ENCODE data around the gene PSAPL1. TPM values are rescaled to one million over a fixed set of nuclear protein-coding genes. Genes with fewer than 3 reads are reported as not detected.
A peak's percentile ranks its signal among the peaks of the same experiment; 100 is the strongest.

PSAPL1 gene
- total and polyA plus RNA-seq, 9 of the 15 experiments (the other 6 are each of a cell fraction or from before 2014, with no cell fraction given): not detected

- 0% methylated on average over 3 of the region's 4 CpGs for WGBS (ENCODE audit: insufficient coverage, low coverage, missing lambda C conversion rate)
- H3K36me3 ChIP-seq (ENCODE audit: control insufficient read depth, insufficient read depth, low read length): no peaks in the 10 kb centered on the region
- no peak for TF ChIP-seq CBFA2T3 (IDR thresholded peaks at IDR 0.05)
- TF ChIP-seq RBM25 (IDR thresholded peaks at IDR 0.05; ENCODE audit: low read depth, low read length, severe bottlenecking): peak; percentile 23
- no peak for TF ChIP-seq SRSF7 (optimal IDR thresholded peaks at IDR 0.05; ENCODE audit: low read depth, low read length)
- no peak for TF ChIP-seq ZFPM2 (CRISPR knock-in tag; IDR thresholded peaks at IDR 0.05)
- no peak overlapping the region for H2AFZ ChIP-seq (ENCODE audit: low read depth, low read length)
- no peaks in the 10 kb centered on the region for H3K9me3 ChIP-seq (replicated peaks; ENCODE audit: control insufficient read depth, insufficient read depth, low read depth, low read length)
- H3K4me2 ChIP-seq (ENCODE audit: insufficient read depth, low read length): no peak overlapping the region
- no peaks in the 10 kb centered on the region for H3K4me1 ChIP-seq (replicated peaks in 1 of 2; ENCODE audit: control insufficient read depth in 2 of 2, insufficient read depth in 2 of 2, low read length in 2 of 2)
- BruUV-seq (replicated peaks): no TSS peak
- H3K27me3 ChIP-seq (ENCODE audit: control insufficient read depth in 2 of 2, insufficient read depth in 2 of 2, low read length in 2 of 2): peaks cover 0 to 25% of the 10 kb centered on the region in 2 experiments; a peak in 2 of 5 replicates
- no peak overlapping the region for H3K4me3 ChIP-seq
- FAIRE-seq (no peak), ATAC-seq (no peak), DNase-seq (ENCODE audit: extremely low read depth in 1 of 4, low spot score in 3 of 4) (no peak)
- in situ Hi-C loops (cut with MboI) (no loop called here), intact Hi-C loops (cut with micrococcal nuclease) (no loop called here)
- H4K20me1 ChIP-seq (replicated peaks; ENCODE audit: control insufficient read depth, insufficient read depth, low read length): no peaks in the 10 kb centered on the region
- no peak overlapping the region for H3K27ac ChIP-seq (ENCODE audit: extremely low read depth, low read depth, low read length)
- CTCF ChIA-PET (ENCODE audit: low intra/inter-chr PET ratio): no interaction called here
- H3K79me2 ChIP-seq (ENCODE audit: control insufficient read depth, insufficient read depth, low read length): no peaks in the 10 kb centered on the region
- POLR2A ChIA-PET: interaction anchor here (0.7 kb wide), 1 partner anchor 8 kb away, joined by 3 read pairs; no protein-coding TSS in a partner anchor
- no peaks in the 10 kb centered on the region for H3K9me1 ChIP-seq (ENCODE audit: control insufficient read depth, insufficient read depth, low read length)
- H3K9ac ChIP-seq (ENCODE audit: insufficient read depth in 1 of 2, low read depth in 2 of 2, low read length in 2 of 2): no peak overlapping the region
Observed at GRCh38 chr4:7419961-7420660, 14.6 kb downstream of the PSAPL1 start.
